H1 (cell line): Measurements from ENCODE around the gene NFIA. TPM values are rescaled to one million over a fixed set of nuclear protein-coding genes. Genes with fewer than 3 reads are reported as not detected.
A peak's percentile ranks its signal among the peaks of the same experiment; 100 is the strongest.

Source experiments
- CTCF ChIA-PET: fragments of 300-600 bp; sonication (Branson Sonifier 250); formaldehyde crosslinking; loops from one replicate; lab custom pipeline; 2021; ENCODE audit not compliant: partially characterized antibody; lab: Charles Lee
- POLR2A ChIA-PET: fragments of 300-600 bp; sonication (Branson Sonifier 250); formaldehyde crosslinking; loops from one replicate; lab custom pipeline; 2021; ENCODE audit warnings: inconsistent platforms; ENCODE audit not compliant: partially characterized antibody; lab: Charles Lee
- DNase-seq, 2 experiments: peaks; one replicate each; pipeline versions ENCODE4 v3.0.0 to v3.0.0-alpha.2; 2010 to 2022; ENCODE audit warnings: low spot score in 2 of 2, low read depth in 1 of 2, mixed read lengths in 1 of 2
- FAIRE-seq: peaks from 2 replicates; lab custom pipeline; 2011; peaks lifted over from hg19 to GRCh38; lab: Jason Lieb, UNC
- H2AFZ ChIP-seq: 2 replicates; pipeline ENCODE4 v1.8.1; 2012; ENCODE audit warnings: low read length, inconsistent platforms
- H2AK5ac ChIP-seq: 2 replicates; pipeline ENCODE4 v1.6.1; 2013; ENCODE audit warnings: low read depth, low read length
- H2BK120ac ChIP-seq: replicated peaks from 2 replicates; pipeline ENCODE3; 2013; ENCODE audit warnings: low read depth, low read length, inconsistent platforms
- H2BK12ac ChIP-seq: 2 replicates; pipeline ENCODE4 v1.6.1; 2013; ENCODE audit warnings: low read depth, low read length
- H2BK15ac ChIP-seq: 2 replicates; pipeline ENCODE4 v1.6.1; 2013; ENCODE audit warnings: low read length
- H2BK20ac ChIP-seq: 2 replicates; pipeline ENCODE4 v1.6.1; 2013; ENCODE audit warnings: low read length
- H2BK5ac ChIP-seq: 2 replicates; pipeline ENCODE4 v1.6.1; 2013; ENCODE audit warnings: low read depth, low read length
- H3K14ac ChIP-seq: 2 replicates; pipeline ENCODE4 v1.6.1; 2013; ENCODE audit warnings: inconsistent platforms; ENCODE audit not compliant: insufficient read length
- H3K18ac ChIP-seq: 2 replicates; pipeline ENCODE4 v1.6.1; 2013; ENCODE audit warnings: low read length; ENCODE audit errors: extremely low read depth
- H3K23ac ChIP-seq: 2 replicates; pipeline ENCODE4 v1.6.1; 2013; ENCODE audit warnings: inconsistent platforms; ENCODE audit not compliant: insufficient read length
- H3K23me2 ChIP-seq: 2 replicates; pipeline ENCODE4 v1.6.1; 2013; ENCODE audit warnings: low read depth, low read length
- H3K27ac ChIP-seq: 2 replicates; pipeline ENCODE4 v1.6.1; 2011; ENCODE audit warnings: low read depth, low read length, inconsistent platforms
- H3K27me3 ChIP-seq, 4 experiments: replicated peaks in 1 of 4; 1 replicate in 1 of 4; 2 replicates in 3 of 4; pipeline versions ENCODE4 v1.6.1 to v1.8.1; 2011 to 2013; ENCODE audit warnings: low read length in 3 of 4, mild to moderate bottlenecking in 3 of 4, inconsistent platforms in 2 of 4, mixed read lengths in 2 of 4, moderate library complexity in 1 of 4; ENCODE audit not compliant: control insufficient read depth in 3 of 4, insufficient read depth in 3 of 4; ENCODE audit errors: extremely low read depth in 1 of 4
- H3K36me3 ChIP-seq, 4 experiments: 2 replicates each; pipeline versions ENCODE4 v1.6.1 to v1.8.1; 2011 to 2013; ENCODE audit warnings: mild to moderate bottlenecking in 4 of 4, low read length in 3 of 4, moderate library complexity in 2 of 4, control low read depth in 1 of 4, inconsistent platforms in 1 of 4; ENCODE audit not compliant: insufficient read depth in 4 of 4, control insufficient read depth in 2 of 4
- H3K4ac ChIP-seq: replicated peaks from 2 replicates; pipeline ENCODE3; 2013; ENCODE audit warnings: low read length, low read depth, mixed read lengths, inconsistent platforms; ENCODE audit not compliant: insufficient read length
- H3K4me1 ChIP-seq, 4 experiments: replicated peaks in 1 of 4; 1 replicate in 1 of 4; 2 replicates in 3 of 4; pipeline versions ENCODE4 v1.6.1 to v1.8.1; 2011 to 2013; ENCODE audit warnings: low read length in 3 of 4, inconsistent platforms in 2 of 4, mixed read lengths in 1 of 4; ENCODE audit not compliant: insufficient read depth in 4 of 4, control insufficient read depth in 3 of 4
- H3K4me2 ChIP-seq, 2 experiments: 2 replicates each; pipeline versions ENCODE4 v1.6.1 to v1.8.1; 2011 to 2013; ENCODE audit warnings: low read depth in 2 of 2, low read length in 2 of 2, control low read depth in 1 of 2, inconsistent platforms in 1 of 2, mild to moderate bottlenecking in 1 of 2; ENCODE audit not compliant: insufficient read depth in 1 of 2
- H3K4me3 ChIP-seq, 4 experiments: fragments of 200-600, 300-600 bp in 1 of 4; sonication (generic), shearing (Covaris generic), sonication (Bioruptor Twin) in 1 of 4; 2 replicates each; pipeline versions ENCODE4 v1.5.1 to v1.8.1; 2011 to 2016; ENCODE audit warnings: low read length in 4 of 4, low read depth in 3 of 4, control low read depth in 2 of 4, inconsistent platforms in 2 of 4, mild to moderate bottlenecking in 2 of 4, mixed read lengths in 1 of 4, moderate library complexity in 1 of 4; ENCODE audit not compliant: insufficient read depth in 2 of 4; ENCODE audit errors: extremely low read depth in 1 of 4
- H3K56ac ChIP-seq: replicated peaks from 2 replicates; pipeline ENCODE3; 2013; ENCODE audit warnings: low read depth, mild to moderate bottlenecking, mixed read lengths, low read length, inconsistent platforms; ENCODE audit not compliant: insufficient read length
- H3K79me1 ChIP-seq: 2 replicates; pipeline ENCODE4 v1.6.1; 2013; ENCODE audit warnings: low read depth, low read length, control low read depth
- H3K79me2 ChIP-seq, 2 experiments: 2 replicates each; pipeline versions ENCODE4 v1.6.1 to v1.8.1; 2012 to 2013; ENCODE audit warnings: low read length in 2 of 2, mild to moderate bottlenecking in 2 of 2, inconsistent platforms in 1 of 2; ENCODE audit not compliant: insufficient read depth in 2 of 2, control insufficient read depth in 1 of 2
- H3K9ac ChIP-seq, 4 experiments: replicated peaks in 1 of 4; 1 replicate in 1 of 4; 2 replicates in 3 of 4; pipeline versions ENCODE4 v1.6.1 to v1.8.1; 2011 to 2013; ENCODE audit warnings: low read depth in 3 of 4, low read length in 3 of 4, control low read depth in 2 of 4, mild to moderate bottlenecking in 2 of 4, moderate library complexity in 2 of 4, inconsistent platforms in 1 of 4; ENCODE audit errors: extremely low read depth in 1 of 4
- H3K9me3 ChIP-seq, 2 experiments: 2 replicates each; pipeline versions ENCODE4 v1.6.1 to v1.8.1; 2012 to 2013; ENCODE audit warnings: mild to moderate bottlenecking in 2 of 2, moderate library complexity in 2 of 2, control low read depth in 1 of 2, inconsistent platforms in 1 of 2, low read depth in 1 of 2, low read length in 1 of 2, mixed read lengths in 1 of 2; ENCODE audit not compliant: insufficient read depth in 2 of 2
- H4K20me1 ChIP-seq, 2 experiments: replicated peaks in 1 of 2; 2 replicates each; pipeline versions ENCODE3 to v1.8.1; 2011 to 2013; ENCODE audit warnings: inconsistent platforms in 2 of 2, low read length in 2 of 2, mild to moderate bottlenecking in 1 of 2; ENCODE audit not compliant: insufficient read depth in 2 of 2, control insufficient read depth in 1 of 2
- H4K5ac ChIP-seq: 2 replicates; pipeline ENCODE4 v1.6.1; 2013; ENCODE audit warnings: low read length, low read depth, mixed read lengths, inconsistent platforms; ENCODE audit not compliant: insufficient read length
- H4K8ac ChIP-seq: 2 replicates; pipeline ENCODE4 v1.8.0; 2013; ENCODE audit warnings: mild to moderate bottlenecking, moderate library complexity, low read length, inconsistent platforms; ENCODE audit not compliant: insufficient read depth; ENCODE audit errors: extremely low read depth
- H4K91ac ChIP-seq: replicated peaks from 2 replicates; pipeline ENCODE3; 2013; ENCODE audit warnings: low read length, mixed read lengths, inconsistent platforms; ENCODE audit not compliant: insufficient read length
- BACH1 ChIP-seq: IDR thresholded peaks from 2 replicates; pipeline ENCODE4 v1.6.1; 2012; ENCODE audit warnings: low read length, improper control_type of control experiment
- BRCA1 ChIP-seq: IDR thresholded peaks from 2 replicates; pipeline ENCODE4 v1.6.1; 2012; ENCODE audit warnings: low read depth, low read length, improper control_type of control experiment
- CEBPB ChIP-seq: IDR thresholded peaks from 2 replicates; pipeline ENCODE4 v1.6.1; 2012; ENCODE audit warnings: low read depth, low read length
- CHD2 ChIP-seq: IDR thresholded peaks from 2 replicates; pipeline ENCODE4 v1.6.1; 2012; ENCODE audit warnings: low read length, improper control_type of control experiment
- EP300 ChIP-seq, 2 experiments: IDR thresholded peaks; 1 replicate in 1 of 2; 2 replicates in 1 of 2; pipeline ENCODE4 v1.6.1; 2011 to 2012; ENCODE audit warnings: low read depth in 2 of 2, low read length in 2 of 2, mild to moderate bottlenecking in 2 of 2, borderline replicate concordance in 1 of 2, inconsistent platforms in 1 of 2, moderate library complexity in 1 of 2
- EZH2 ChIP-seq: fragments of 200-600 bp; sonication (generic); IDR thresholded peaks from 2 replicates; pipeline ENCODE4 v1.7.1; 2012; ENCODE audit warnings: low read depth, mild to moderate bottlenecking, moderate library complexity, low read length, inconsistent platforms; ENCODE audit not compliant: severe bottlenecking
- FOSL1 ChIP-seq: IDR thresholded peaks from 2 replicates; pipeline ENCODE4 v1.6.1; 2011; ENCODE audit warnings: mild to moderate bottlenecking, low read depth, low read length, moderate library complexity; ENCODE audit not compliant: insufficient read depth
- MAFK ChIP-seq: IDR thresholded peaks from 2 replicates; pipeline ENCODE4 v1.6.1; 2012; ENCODE audit warnings: low read depth, mild to moderate bottlenecking, improper control_type of control experiment, low read length
- POU5F1 ChIP-seq: IDR thresholded peaks from 2 replicates; pipeline ENCODE4 v1.6.1; 2011; ENCODE audit warnings: low read depth, mild to moderate bottlenecking, low read length, moderate library complexity
- RBBP5 ChIP-seq: IDR thresholded peaks from 2 replicates; pipeline ENCODE4 v1.7.1; 2012; ENCODE audit warnings: low read depth, mild to moderate bottlenecking, inconsistent platforms, low read length, moderate library complexity, borderline replicate concordance
- RNF2 ChIP-seq: fragments of 200-900, 300-1000 bp; sonication (generic); IDR thresholded peaks from 2 replicates; pipeline ENCODE4 v1.7.1; 2016; ENCODE audit warnings: borderline replicate concordance, low read depth, mild to moderate bottlenecking, antibody characterized with exemption, low read length; ENCODE audit not compliant: poor library complexity, severe bottlenecking; ENCODE audit errors: missing control alignments
- SIX5 ChIP-seq: IDR thresholded peaks from 2 replicates; pipeline ENCODE4 v1.6.1; 2011; ENCODE audit warnings: mild to moderate bottlenecking, low read depth, low read length
- SP4 ChIP-seq: IDR thresholded peaks from 2 replicates; pipeline ENCODE4 v1.6.1; 2012; ENCODE audit warnings: low read length, inconsistent platforms
- SUZ12 ChIP-seq: fragments of 200-600 bp; sonication (generic); IDR thresholded peaks from 2 replicates; pipeline ENCODE4 v1.6.1; 2012; ENCODE audit warnings: mild to moderate bottlenecking, inconsistent platforms, low read length, moderate library complexity, mixed read lengths
- TAF7 ChIP-seq: optimal IDR thresholded peaks from 2 replicates; pipeline ENCODE3; 2011; ENCODE audit warnings: low read depth, mild to moderate bottlenecking, inconsistent platforms, low read length, moderate library complexity, borderline replicate concordance
- WGBS, 2 experiments: shearing (Covaris generic) in 1 of 2; methylation state at CpG; one replicate each; pipeline versions ENCODE4 v1.1.6 to v1.1.7; 2013 to 2015; ENCODE audit warnings: low lambda C conversion rate in 2 of 2, mixed read lengths in 2 of 2, inconsistent platforms in 1 of 2, low coverage in 1 of 2, missing lambda C conversion rate in 1 of 2; ENCODE audit not compliant: insufficient replicate concordance in 2 of 2, insufficient coverage in 1 of 2, insufficient read length in 1 of 2; ENCODE audit errors: extremely low coverage in 1 of 2, missing lambda C conversion rate in 1 of 2; 5-methylcytosine and 5-hydroxymethylcytosine counted together
- polyA plus RNA-seq, 7 experiments: library from polyadenylated mRNA; depleted of rRNA in 3 of 7; stranded (reverse) in 5 of 7; unstranded in 2 of 7; fragments of >200 nt in 5 of 7; fragments of 200-250 nt in 2 of 7; gene quantifications; 1 replicate in 5 of 7; 2 replicates in 1 of 7; 4 replicates in 1 of 7; pipeline versions ENCODE4 v1.2.1 to v1.2.3, GENCODE V29; 2011 to 2013; ENCODE audit warnings: missing spikeins in 2 of 7, mixed read lengths in 2 of 7
- total RNA-seq: library from RNA; stranded (reverse); fragmentation: NEBNext Ultra II Directional; extraction: Animal tissue kit (Norgen Biotek cat#: 25700); gene quantifications from 2 replicates; pipeline ENCODE4 v1.2.1, GENCODE V29; 2021

The NFIA gene
- total and polyA plus RNA-seq, 2 of the 8 experiments (the other 6 are each of a cell fraction or from before 2014, with no cell fraction given), result 1.8 to 2.3 TPM

DNA sequence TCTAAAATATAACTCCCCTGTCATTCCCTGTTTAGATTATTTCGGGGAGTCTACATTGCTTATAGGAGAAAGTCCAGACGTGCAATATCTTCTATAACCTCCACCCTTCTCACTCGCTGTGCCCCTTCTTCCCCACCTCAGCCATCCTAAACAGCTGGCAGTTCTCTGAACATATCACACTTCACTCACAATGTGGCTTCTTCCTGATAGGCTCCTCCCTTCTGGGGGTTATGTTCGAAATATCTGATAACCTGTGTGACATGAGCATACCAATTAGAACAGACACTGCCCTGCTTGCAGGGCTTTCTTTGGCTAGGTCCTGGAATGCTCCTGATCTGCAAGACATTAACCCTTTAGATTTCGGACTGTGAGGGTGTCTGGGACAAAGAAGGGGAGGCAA, 274.6 kb downstream of the NFIA start:
- Histone ChIP-seq H3K18ac (no peak overlapping the region), H3K4me1 (peaks cover 3 to 8% (median 6%) of the 10 kb centered on the region in 4 experiments; a peak in 6 of 7 replicates), H2AK5ac (no peak overlapping the region), H3K27me3 (no peaks in the 10 kb centered on the region), H3K23me2 (no peaks in the 10 kb centered on the region), H3K79me1 (no peaks in the 10 kb centered on the region), H2BK20ac (no peak overlapping the region), H2BK5ac (no peak overlapping the region), H3K14ac (no peak overlapping the region), H3K9ac (no peak overlapping the region), H3K79me2 (no peaks in the 10 kb centered on the region), H4K91ac (no peak overlapping the region), H2BK120ac (no peak overlapping the region), H4K20me1 (no peaks in the 10 kb centered on the region), H4K5ac (no peak overlapping the region), H3K36me3 (no peaks in the 10 kb centered on the region), H3K56ac (no peak overlapping the region), H3K4ac (no peak overlapping the region), H3K4me3 (no peak overlapping the region), H2BK12ac (no peak overlapping the region), H2BK15ac (no peak overlapping the region), H4K8ac (no peak overlapping the region), H3K4me2 (no peak overlapping the region), H3K23ac (no peak overlapping the region), H3K27ac (no peak overlapping the region), H3K9me3 (no peaks in the 10 kb centered on the region), H2AFZ (no peak overlapping the region)
- FAIRE-seq, result peak; percentile 13
- ChIA-PET POLR2A (no interaction called here), CTCF (no interaction called here)
- DNase-seq, result no peak
- WGBS, 2 experiments, result 86% methylated on average over 5 of the region's 5 CpGs; no CpG with 5 or more reads in 1 of the 2 experiments
- TF ChIP-seq TAF7 (no peak), CEBPB (no peak), RNF2 (no peak), RBBP5 (no peak), CHD2 (no peak), BACH1 (no peak), SIX5 (no peak), EP300 (IDR thresholded peaks at IDR 0.05; ENCODE audit: borderline replicate concordance in 1 of 2, low read depth in 2 of 2, low read length in 2 of 2) (no peak), FOSL1 (no peak), SUZ12 (no peak), POU5F1 (no peak), MAFK (no peak), SP4 (no peak), BRCA1 (no peak), EZH2 (no peak)
